Stimulated activated CD8-positive, alpha-beta memory T cell treated with anti-CD3 and anti-CD28 coated beads, Interleukin-7, amount 100 ng/mL, for 24 hours (primary cell): ENCODE data around the gene TMEM120A.

Experiments
- DNase-seq: peaks from one replicate; pipeline ENCODE4 v3.0.0-alpha.2; 2020; ENCODE audit warnings: low read depth

The TMEM120A gene

DNA sequence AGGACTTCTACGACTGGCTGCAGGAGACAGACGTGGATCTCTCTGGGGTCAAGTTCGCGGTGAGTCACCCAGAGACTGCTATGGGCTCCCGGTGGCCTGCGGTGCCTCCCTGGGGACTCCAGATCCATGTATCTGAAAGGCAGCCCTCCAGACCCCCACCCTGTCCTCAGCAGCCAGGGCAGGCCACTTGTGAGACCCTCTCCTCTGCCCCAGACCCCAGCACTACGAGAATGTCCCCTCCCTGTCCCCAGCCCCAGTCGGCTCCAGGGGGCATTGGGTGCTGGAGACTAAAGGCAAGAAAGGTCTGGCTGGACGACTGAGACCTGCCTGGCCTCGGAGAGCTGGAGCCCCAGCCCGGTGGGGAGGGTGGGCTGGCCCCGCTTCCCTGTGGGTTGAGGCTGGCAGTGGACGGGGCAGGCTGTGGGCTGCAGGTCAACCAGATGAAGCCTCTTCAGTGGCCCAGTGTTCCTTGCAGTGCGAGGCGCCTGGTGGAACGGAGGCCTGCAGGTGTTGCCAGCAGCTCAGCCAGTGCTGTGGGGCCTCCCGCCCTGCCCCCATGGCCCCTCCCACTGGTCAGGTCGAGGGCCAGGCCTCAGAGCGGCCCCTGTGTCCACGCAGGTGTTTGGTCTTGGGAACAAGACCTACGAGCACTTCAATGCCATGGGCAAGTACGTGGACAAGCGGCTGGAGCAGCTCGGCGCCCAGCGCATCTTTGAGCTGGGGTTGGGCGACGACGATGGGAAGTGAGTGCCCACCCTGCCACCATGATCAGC lies 13.8 kb downstream of the TMEM120A start:
- DNase-seq: no peak

DNA sequence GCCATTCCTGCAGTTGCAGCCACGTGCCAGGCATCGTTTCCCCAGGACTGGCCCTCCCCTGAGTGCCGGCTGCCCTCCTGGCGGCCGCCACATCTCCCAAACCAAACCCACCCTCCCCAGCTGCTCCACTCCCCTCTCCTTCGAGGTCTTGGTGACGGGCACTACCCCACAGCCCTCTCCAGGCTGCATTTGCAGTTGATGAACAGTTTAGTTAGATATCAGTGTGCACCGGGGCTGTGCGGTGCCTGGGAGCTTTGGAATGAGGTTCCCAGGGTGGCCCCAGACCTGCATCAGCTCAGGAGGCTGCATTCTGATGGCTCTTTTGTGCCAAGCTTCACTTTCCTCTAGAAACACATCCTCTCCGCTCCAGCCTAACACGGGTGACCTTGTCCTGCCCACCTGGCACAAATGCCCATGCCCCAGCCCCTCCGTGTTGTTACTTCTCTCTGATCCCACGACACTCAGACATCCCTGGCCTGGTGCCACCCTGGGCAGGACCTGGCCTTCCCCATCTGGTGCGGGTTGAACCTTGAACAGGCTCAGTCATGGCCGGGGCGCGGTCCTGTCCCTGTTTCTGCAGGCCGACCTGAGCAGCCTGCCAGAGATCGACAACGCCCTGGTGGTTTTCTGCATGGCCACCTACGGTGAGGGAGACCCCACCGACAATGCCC lies 14.5 kb downstream of the TMEM120A start:
- no peak for DNase-seq

DNA sequence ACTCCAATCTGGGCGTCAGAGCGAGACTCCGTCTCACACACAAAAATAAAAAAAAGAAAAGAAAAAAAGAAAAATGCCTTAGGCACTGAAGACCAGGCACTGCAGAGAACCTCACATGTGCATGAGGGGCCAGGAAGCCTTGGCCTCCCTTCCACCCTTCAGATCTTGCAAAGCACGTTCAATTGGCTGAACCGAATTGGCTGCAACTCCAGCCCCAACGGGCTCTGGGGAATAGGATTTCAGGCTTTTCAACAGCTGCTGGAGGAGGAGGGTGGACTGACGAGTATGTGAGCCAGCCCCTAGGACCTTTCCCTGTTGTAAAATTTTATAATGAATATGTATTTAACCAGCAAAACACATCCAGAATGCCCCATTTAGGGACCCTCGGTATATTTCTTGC lies 16.7 kb downstream of the TMEM120A start:
- DNase-seq: no peak

DNA sequence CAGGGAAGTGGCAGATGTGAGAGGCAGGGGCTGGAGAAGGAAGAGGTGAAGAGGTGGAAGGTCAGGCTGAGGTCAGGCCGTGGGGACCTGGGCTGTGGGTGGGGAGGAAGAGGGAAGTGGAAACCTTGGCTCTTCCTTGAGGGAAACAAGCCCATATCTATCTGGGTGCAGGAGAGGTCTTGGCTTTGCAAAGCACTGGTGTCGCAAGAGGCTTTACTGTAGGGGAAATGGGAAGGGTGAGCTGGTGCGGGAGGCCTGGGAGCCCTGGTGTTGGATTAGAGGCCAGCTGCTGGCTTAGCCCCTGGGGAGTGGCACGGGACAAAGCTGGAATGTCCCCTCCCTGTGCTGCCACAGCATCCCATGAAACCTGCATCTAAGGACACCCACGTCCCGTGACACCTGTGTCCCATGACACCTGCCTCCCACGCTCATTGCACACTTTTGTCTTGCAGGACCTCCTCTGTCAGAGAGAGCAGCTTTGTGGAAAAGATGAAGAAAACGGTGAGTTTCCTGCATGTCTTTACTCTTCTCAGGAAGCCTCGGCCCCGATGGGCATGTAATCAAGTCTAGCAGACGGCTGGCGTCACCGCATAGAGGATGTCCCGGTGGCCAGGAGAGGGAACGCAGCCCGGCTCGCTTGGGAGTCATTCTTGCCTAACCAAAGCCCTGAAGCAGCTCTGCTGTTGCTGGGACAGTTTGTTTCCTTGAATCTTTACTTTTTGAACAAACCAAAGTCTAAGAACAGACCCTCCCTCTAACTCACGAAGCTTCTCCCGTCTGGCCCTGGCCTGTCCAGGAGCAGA lies 22.2 kb downstream of the TMEM120A start:
- no peak for DNase-seq

DNA sequence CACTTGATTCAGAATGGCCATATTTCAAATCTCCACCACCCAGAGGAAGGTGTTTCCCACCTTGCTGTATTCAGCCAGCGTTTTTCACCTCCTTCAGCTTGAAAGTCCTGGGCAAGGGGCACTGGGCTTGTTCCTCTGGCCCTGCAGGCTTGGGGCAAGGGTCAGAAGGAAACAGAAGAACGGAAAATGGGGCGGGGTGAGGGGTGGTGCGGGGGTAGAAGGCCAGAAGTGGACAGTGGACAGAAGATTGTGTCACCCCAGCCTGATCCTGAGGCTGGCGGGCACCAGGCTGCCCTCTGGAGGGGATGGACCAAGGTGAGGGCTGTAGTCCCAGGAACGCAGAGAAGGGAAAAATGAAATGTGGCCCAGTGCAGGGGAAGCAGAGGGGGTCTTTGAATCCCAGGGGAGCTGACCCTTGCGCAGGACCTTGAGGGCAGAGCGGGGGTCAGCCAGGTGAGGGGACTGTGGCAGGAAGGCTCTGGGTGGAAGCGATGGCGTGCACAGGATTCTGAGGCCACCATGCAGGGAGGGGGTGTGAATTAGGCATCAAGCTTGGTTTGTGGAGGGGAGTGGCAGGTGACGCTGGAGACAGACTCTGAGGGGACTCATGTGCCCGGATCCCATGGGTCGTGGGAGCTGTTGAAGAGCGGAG lies 23.0 kb downstream of the TMEM120A start:
- DNase-seq: no peak

DNA sequence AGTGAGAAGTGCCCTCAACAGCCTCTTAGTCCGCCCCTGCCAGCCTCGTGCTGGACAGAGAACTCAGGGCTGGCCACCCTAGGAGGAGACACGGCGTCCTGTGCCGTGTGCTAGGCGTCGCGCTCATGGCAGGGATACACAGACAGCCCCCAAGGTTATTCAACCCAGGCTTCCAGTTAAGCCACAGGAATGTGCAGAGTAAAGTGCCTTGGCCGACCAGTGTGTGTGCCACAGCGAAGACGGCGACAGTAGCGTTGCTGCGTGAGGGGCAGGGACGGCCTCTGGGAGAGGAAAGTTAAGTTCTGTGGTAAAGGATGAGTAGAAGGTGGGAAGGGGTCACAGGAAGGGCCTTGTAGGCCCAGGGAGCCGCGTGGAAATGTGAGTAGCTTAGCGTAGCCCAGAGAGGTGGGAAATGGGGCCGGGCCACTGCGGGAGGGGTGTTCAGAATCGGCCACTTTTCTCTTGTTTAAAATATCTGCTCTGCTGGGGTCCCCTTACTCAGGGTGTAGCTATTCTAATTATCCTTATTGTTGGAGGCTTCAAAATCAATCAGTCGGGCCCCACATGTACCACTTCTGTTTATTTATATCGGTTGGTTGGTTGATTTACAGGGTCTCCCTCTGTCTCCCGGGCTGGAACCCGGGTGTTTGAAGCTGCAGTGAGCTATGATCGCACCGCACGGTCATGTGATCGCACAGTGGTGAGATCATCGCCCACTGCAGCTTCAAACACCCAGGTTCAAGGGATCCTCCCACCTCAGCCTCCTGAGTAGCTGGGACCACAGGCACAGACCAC lies 24.5 kb downstream of the TMEM120A start:
- no peak for DNase-seq

DNA sequence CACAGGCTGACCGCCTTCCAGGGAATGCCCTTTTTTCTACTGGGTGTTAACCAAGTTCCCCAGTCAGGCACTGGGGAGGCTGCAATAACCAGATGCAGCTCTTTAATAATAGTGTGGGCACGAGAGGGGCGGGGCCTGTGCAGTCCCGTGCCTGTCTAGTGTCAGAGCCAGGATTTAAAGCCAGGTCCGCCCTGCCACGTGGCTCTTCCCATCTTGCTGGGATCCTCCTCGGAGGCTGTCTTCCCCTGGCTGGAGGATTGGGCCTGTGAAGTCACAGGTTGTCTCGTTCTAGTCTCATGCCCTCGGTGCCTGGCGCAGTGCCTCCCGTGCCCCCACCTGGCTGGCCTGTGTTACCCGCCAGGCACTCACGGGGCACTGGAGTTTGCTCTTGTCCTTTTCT lies 25.2 kb downstream of the TMEM120A start:
- DNase-seq: no peak

DNA sequence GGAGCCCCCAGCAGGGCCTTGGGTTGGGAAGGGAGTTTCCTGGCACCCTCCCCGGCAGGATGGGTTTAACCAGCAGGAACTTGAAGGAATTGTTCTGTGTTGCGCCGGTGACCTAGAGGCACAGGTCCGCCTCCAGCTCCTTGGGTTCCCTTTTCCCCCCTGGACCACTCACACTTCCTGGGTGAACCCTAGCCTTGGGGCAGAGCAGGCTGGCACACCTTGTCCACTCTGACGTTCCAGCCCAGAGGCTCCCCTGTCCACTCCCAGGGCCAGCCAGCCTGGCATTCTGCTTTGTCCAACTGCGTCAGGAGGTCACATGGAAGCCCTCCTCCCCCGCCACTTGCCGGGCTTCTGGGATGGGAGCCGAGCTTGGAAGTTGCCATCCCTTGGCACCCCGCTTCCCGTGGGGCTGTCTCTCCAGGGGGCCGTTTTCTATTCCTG lies 25.8 kb downstream of the TMEM120A start:
- no peak for DNase-seq

DNA sequence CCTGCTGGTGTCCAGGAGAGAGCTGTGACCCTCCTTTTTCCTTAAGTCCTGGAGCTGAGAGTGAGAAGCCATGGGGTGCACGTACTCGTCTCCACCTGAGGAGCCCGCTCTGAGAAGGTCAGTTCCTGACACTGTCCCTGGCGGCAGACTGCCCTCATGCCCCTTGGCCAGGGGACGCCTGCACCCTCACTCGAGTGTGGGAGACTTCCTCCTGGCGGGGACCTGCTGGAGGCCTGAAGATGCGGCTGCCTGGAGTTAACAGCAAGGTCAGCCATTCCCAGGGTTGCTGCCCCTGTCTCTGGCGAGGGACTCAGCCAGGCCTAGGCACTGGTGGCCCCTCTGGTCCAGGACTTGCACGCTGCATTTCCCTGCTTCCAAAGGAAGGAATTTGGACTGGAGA lies 26.4 kb downstream of the TMEM120A start:
- no peak for DNase-seq

DNA sequence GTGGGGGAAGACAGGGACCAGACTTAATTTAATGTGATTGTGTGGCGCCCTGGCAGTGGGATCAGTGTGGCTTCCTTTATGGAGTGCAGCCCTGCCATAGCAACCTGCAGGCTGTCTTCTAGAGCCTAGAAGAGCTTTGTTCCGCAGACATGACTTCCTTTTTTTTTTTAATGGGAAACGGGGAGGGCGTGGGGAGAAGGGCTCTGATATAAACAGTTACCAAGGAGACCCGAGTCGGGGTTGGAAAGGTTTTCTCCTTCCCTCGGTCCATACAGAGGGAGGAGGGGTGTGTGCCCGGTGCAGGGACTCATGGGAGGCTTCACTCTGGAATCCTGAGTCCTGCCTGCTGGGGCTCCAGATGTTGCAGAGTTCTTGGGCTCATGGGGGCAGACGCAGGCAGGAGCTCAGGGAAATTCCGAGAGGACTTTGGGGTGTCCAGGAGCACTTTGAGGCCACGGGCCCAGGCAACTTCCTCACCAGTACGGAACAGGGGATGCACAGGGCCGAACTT lies 26.9 kb downstream of the TMEM120A start:
- no peak for DNase-seq

DNA sequence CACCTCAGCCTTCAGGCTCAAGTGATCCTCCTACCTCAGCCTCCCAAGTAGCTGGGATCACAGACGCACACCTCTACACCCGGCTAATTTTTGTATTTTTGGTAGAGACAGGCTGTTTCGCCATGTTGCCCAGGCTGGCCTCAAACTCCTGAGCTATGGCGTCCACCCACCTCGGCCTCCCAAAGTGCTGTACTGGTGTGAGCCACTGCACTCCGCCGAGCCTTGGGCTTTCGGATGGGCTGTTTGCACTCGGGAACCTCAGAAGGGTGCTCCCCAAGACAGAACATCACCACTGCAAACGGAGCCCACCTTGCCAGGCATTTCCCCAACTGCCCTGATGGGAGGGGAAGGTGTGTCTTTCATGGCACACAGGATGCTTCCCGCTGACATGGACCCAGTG lies 27.3 kb downstream of the TMEM120A start:
- DNase-seq: no peak

DNA sequence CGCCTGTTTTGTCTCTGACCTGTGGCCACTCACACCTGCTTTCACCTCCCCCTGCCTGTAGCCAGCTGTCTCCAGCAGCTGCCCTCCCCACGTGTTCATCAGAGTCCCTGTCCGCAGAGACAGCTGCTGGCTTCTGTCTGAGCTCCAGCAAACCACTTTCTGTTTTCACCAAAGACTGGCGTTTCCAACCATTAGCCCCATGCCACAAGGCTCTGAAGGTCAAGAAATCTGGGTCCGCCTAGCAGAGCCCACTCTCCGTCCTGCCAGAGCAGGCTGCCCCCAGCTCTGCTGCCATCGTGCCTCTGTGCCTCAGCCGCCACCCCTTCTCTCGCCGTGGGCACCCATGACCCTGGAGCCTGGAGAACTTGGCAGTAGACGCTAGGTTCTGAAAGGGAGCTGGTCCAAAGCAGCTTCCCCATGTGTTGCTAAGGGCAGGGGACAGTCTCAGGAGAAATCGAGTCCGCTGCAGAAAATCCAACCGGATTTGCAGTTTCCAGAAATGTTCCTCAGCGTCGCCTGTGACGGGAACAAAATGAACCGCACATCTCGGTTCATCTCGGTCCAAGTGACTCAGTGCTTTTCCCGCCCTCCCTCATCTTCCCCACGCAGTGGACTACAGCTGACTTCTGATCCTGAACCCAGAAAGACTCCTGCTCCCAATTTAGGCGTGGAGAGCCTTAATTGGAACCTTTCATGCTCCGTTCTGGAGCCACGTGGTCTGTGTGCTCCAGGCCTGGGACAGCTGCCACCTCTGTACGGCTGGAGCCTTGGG lies 28.0 kb downstream of the TMEM120A start:
- DNase-seq: no peak

DNA sequence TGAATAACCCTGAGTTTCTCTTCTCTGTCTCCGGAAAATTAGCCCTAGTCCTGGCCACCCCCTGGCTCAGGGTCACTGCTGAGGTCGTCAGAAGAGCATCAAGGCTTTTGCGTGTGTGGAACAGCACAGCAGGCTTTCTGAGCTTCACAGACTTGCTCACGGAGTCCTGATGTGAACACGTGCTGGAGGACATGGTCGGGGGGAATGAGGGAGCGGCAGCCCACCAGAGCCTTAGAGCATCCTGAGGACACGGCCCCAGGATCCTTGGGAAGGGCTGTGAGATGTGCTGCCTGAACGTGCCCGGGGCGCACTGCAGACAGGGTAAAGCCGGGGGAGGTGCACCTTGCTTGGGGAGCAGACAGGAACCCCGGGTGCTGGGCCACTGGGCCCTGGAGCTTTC lies 28.8 kb downstream of the TMEM120A start:
- DNase-seq: no peak

DNA sequence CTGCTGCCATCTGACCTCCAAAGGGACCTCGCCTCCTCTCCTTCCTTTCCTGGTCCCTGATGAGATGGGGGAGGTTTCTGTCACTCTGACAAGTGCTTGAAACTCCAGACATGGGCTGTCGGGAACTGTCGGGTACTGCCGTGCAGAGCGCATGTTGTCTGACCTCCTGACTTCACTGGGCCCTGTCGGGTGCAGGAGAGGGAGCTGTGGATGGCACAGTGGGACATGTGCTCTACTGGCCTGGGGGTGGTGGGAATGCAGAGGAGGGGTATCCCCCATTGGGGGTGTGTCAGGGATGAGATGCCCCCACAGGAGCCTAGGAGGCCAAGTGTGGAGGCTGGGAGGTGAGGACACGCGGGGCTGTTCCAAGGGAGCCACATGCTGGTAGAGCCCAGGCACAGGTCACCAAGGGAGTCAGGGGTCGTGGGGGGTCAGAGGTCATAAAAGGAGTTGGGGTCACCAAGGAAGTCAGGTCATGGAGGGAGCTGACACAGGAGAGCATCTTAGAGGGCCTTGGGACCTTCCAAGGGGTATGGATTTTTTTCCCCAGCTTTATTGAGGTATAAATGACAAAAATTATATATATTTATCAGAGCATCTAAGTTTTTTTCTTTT lies 30.9 kb downstream of the TMEM120A start:
- no peak for DNase-seq

DNA sequence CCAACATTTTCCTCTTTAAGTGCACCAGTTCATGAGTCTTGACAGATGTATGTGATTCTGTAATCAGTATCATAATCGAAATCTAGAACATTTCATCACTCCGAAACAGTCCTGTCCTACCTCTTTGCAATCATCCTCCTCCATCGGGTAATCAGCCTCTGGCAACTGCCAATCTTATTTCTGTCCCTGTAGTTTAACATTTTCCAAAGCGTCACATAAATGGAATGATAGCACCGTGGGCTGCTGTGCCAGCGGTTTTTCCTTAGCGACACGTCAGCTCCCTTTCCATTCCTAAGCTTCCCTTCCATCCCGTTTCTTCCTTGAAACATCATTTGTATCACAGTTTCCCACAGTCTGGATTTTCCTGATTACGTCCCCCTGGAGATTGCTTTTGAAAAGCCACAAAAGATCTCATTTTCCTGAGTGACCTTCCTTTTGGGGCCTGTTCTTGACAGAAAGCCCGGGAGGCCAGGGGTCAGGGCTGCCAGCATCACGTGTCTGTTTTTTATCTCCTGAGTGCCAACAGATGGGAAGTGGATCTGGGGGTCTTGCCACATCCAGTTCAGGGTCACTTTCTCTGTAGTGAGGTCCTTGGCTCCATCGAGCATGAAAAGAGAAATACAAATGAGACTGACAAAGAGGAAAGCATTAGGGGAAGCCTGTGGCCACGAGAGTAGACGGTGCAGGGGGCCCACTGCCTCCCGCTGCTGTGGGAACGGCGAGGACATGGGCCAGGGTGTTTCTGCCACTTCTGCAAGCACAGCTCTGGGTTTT lies 31.6 kb downstream of the TMEM120A start:
- no peak for DNase-seq

DNA sequence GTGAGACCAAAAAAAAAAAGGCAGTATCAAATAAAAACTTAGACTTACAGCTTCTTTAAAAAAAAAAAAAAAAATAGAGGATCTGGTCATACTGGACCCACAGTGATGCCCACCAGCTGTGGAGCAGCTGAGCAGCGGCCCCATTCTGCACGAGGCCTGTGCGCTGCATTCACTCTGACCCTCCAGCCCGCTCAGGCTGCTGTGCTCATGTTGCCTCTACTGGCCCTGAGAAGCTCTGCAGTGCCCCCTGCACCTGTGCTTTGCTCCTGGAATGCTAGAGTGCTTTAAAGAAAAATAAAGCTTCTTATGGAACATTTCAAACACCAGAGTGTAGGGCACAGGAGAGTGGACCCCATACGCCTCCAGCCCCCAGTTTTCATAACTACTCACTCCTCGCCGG lies 33.2 kb downstream of the TMEM120A start:
- DNase-seq: no peak

DNA sequence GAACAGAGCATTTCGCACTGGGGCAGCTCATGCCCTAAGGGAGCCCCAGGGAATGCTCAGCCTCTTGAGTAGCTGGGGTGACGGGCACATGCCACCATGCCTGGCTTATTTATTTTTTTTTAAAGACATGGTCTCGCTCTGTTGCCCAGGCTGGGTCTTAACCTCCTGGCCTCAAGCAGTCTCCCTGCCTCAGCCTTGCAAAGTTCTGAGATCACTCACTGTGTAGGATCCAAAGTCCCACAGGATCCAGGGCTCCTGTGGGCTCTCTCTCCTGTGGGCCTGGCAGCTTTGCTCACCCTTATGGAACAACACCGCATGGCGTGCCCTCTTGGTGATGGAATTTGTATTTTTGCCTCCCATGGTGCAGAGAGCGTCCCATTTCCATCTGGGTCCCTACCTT lies 34.0 kb downstream of the TMEM120A start:
- no peak for DNase-seq

DNA sequence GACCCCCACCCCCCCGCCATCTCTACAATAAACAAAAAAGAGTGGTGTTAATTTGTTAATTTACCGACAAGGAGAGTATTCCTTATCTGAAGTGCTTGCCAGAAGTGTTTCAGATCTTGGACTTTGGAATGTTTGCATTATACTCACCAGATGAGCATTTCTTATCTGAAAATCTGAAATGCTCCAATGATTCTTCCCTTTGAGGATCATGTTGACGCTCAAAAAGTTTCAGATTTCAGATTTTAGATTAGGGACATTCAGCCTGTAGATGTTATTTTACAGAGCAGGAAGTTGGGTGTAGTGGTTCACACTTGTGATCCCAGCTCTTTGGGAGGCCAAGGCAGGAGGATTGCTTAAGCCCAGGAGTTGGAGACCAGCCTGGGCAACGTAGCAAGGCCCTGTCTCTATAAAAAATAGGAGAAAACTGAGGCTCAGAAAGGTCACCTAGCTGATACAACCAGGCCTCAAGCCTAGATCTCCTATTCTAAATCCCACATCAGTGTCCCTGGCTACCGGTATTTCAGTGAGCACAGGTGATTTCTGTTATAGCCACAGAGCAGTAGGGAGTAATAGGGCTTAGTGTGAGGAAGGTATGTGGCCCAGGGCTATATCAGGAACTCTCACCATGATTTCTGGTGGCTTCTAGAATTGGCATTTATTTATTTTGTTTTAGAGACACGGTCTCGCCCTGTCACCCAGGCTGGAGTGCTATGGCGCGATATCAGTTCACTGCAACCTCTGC lies 35.4 kb downstream of the TMEM120A start:
- DNase-seq: no peak
